ENCODE data around the gene DOK3. TPM values are rescaled to one million over a fixed set of nuclear protein-coding genes. Genes with fewer than 3 reads are reported as not detected.

Gene DOK3
- polyA plus RNA-seq, 1 donor (not counting 4 experiments of a cell fraction or from before 2014, with no cell fraction given) = 1.7 TPM

- peaks cover 28% of the 10 kb centered on the region for H3K79me2 ChIP-seq (ENCODE audit: control insufficient read depth, insufficient read depth, low read length)
- H3K9me3 ChIP-seq (ENCODE audit: control insufficient read depth, low read depth, low read length) = no peaks in the 10 kb centered on the region
- H3K4me2 ChIP-seq (ENCODE audit: control insufficient read depth, extremely low read depth, insufficient read depth, low read depth, low read length) = no peak overlapping the region
- no peak overlapping the region for H3K9ac ChIP-seq (ENCODE audit: control insufficient read depth, extremely low read depth, insufficient read depth, low read length)
- no peak for TF ChIP-seq EZH2 (IDR thresholded peaks at IDR 0.05; ENCODE audit: low read length)
- no peak for TF ChIP-seq CTCF (optimal IDR thresholded peaks at IDR 0.05 in 1 of 3, IDR thresholded peaks at IDR 0.05 in 1 of 3, conservative IDR thresholded peaks at IDR 0.05 in 1 of 3; ENCODE audit: extremely low read depth in 1 of 3, insufficient read depth in 2 of 3, low read length in 3 of 3)
- DNase-seq (ENCODE audit: low read depth, low spot score) (no peak), FAIRE-seq (no peak)
- peaks cover 34 to 48% of the 10 kb centered on the region in 2 experiments for H3K36me3 ChIP-seq (ENCODE audit: control insufficient read depth in 2 of 2, extremely low read depth in 1 of 2, insufficient read depth in 2 of 2, low read length in 2 of 2)
- peaks cover 15% of the 10 kb centered on the region for H3K4me1 ChIP-seq (ENCODE audit: control insufficient read depth, extremely low read depth, insufficient read depth, low read length)
- H3K4me3 ChIP-seq (ENCODE audit: control insufficient read depth in 2 of 3, extremely low read depth in 1 of 3, insufficient read depth in 2 of 3, low read depth in 1 of 3, low read length in 3 of 3) = no peak overlapping the region
- no peak overlapping the region for H3K27ac ChIP-seq (ENCODE audit: control insufficient read depth, insufficient read depth, low read length)
- no peaks in the 10 kb centered on the region for H3K27me3 ChIP-seq (ENCODE audit: control insufficient read depth, extremely low read depth, insufficient read depth, low read length)
- dilution Hi-C loops (cut with MboI; ENCODE audit: extremely low pct_ligation_motif_present, low sequenced_read_pairs) = no loop called here
- H4K20me1 ChIP-seq (ENCODE audit: control insufficient read depth, extremely low read depth, insufficient read depth, low read length) = no peaks in the 10 kb centered on the region
- H3K9me1 ChIP-seq (ENCODE audit: control insufficient read depth, extremely low read depth, insufficient read depth, low read length) = no peaks in the 10 kb centered on the region
- no peak overlapping the region for H2AFZ ChIP-seq (ENCODE audit: control insufficient read depth, low read length)
Observed at GRCh38 chr5:177514541-177514940, 4.9 kb upstream of the DOK3 start.

GRCh38 chr5:177513500-177513899 lies 3.9 kb upstream of the DOK3 start:
- H4K20me1 ChIP-seq (ENCODE audit: control insufficient read depth, extremely low read depth, insufficient read depth, low read length) = no peaks in the 10 kb centered on the region
- no peak for TF ChIP-seq EZH2 (IDR thresholded peaks at IDR 0.05; ENCODE audit: low read length)
- no peak for TF ChIP-seq CTCF (optimal IDR thresholded peaks at IDR 0.05 in 1 of 3, IDR thresholded peaks at IDR 0.05 in 1 of 3, conservative IDR thresholded peaks at IDR 0.05 in 1 of 3; ENCODE audit: extremely low read depth in 1 of 3, insufficient read depth in 2 of 3, low read length in 3 of 3)
- no peak overlapping the region for H2AFZ ChIP-seq (ENCODE audit: control insufficient read depth, low read length)
- DNase-seq (ENCODE audit: low read depth, low spot score) = no peak
- no peaks in the 10 kb centered on the region for H3K27me3 ChIP-seq (ENCODE audit: control insufficient read depth, extremely low read depth, insufficient read depth, low read length)
- H3K4me3 ChIP-seq (ENCODE audit: control insufficient read depth in 2 of 3, extremely low read depth in 1 of 3, insufficient read depth in 2 of 3, low read depth in 1 of 3, low read length in 3 of 3) = no peak overlapping the region
- no peaks in the 10 kb centered on the region for H3K9me3 ChIP-seq (ENCODE audit: control insufficient read depth, low read depth, low read length)
- peaks cover 24% of the 10 kb centered on the region for H3K79me2 ChIP-seq (ENCODE audit: control insufficient read depth, insufficient read depth, low read length)
- H3K36me3 ChIP-seq (ENCODE audit: control insufficient read depth in 2 of 2, extremely low read depth in 1 of 2, insufficient read depth in 2 of 2, low read length in 2 of 2) = peaks cover 31 to 43% of the 10 kb centered on the region in 2 experiments
- dilution Hi-C loops (cut with MboI; ENCODE audit: extremely low pct_ligation_motif_present, low sequenced_read_pairs) = no loop called here
- H3K4me1 ChIP-seq (ENCODE audit: control insufficient read depth, extremely low read depth, insufficient read depth, low read length) = peaks cover 8% of the 10 kb centered on the region
- H3K9ac ChIP-seq (ENCODE audit: control insufficient read depth, extremely low read depth, insufficient read depth, low read length) = no peak overlapping the region
- H3K4me2 ChIP-seq (ENCODE audit: control insufficient read depth, extremely low read depth, insufficient read depth, low read depth, low read length) = no peak overlapping the region
- no peaks in the 10 kb centered on the region for H3K9me1 ChIP-seq (ENCODE audit: control insufficient read depth, extremely low read depth, insufficient read depth, low read length)
- FAIRE-seq = no peak
- H3K27ac ChIP-seq (ENCODE audit: control insufficient read depth, insufficient read depth, low read length) = no peak overlapping the region
